Liver (tissue), 9 donors: Measurements from ENCODE around the gene MON1B. TPM values are rescaled to one million over a fixed set of nuclear protein-coding genes. Genes with fewer than 3 reads are reported as not detected.

ENCODE experiments used
- DNase-seq: peaks from one replicate; pipeline ENCODE4 v3.0.0-alpha.2; 2017; ENCODE audit warnings: low spot score
- H3K27ac ChIP-seq, 2 donors: one replicate each; pipeline ENCODE4 v1.7.0; 2013; ENCODE audit warnings: inconsistent platforms in 2 of 2, low read length in 2 of 2, control low read depth in 1 of 2, low read depth in 1 of 2, mild to moderate bottlenecking in 1 of 2
- H3K27me3 ChIP-seq, 4 donors: one replicate each; pipeline versions ENCODE4 v1.6.1 to v1.7.0; 2013; ENCODE audit warnings: low read length in 3 of 4, inconsistent platforms in 1 of 4, mild to moderate bottlenecking in 1 of 4, moderate library complexity in 1 of 4; ENCODE audit not compliant: control insufficient read depth in 4 of 4, insufficient read depth in 4 of 4
- H3K36me3 ChIP-seq, 4 donors: one replicate each; pipeline versions ENCODE4 v1.6.1 to v1.7.0; 2013; ENCODE audit warnings: low read length in 3 of 4, mild to moderate bottlenecking in 3 of 4, low read depth in 1 of 4, moderate library complexity in 1 of 4; ENCODE audit not compliant: control insufficient read depth in 4 of 4, insufficient read depth in 3 of 4
- H3K4me1 ChIP-seq, 4 donors: one replicate each; pipeline versions ENCODE4 v1.6.1 to v1.7.0; 2013; ENCODE audit warnings: low read length in 3 of 4, mild to moderate bottlenecking in 3 of 4, moderate library complexity in 1 of 4; ENCODE audit not compliant: control insufficient read depth in 4 of 4, insufficient read depth in 4 of 4
- H3K4me3 ChIP-seq, 3 donors: one replicate each; pipeline versions ENCODE4 v1.6.1 to v1.7.0; 2013; ENCODE audit warnings: low read length in 3 of 3, control low read depth in 1 of 3, low read depth in 1 of 3, mild to moderate bottlenecking in 1 of 3
- H3K9ac ChIP-seq, 2 donors: one replicate each; pipeline ENCODE4 v1.7.0; 2013; ENCODE audit warnings: low read length in 2 of 2, mild to moderate bottlenecking in 2 of 2, moderate library complexity in 2 of 2, control low read depth in 1 of 2, low read depth in 1 of 2
- H3K9me3 ChIP-seq, 4 donors: one replicate each; pipeline versions ENCODE4 v1.6.1 to v1.7.0; 2013; ENCODE audit warnings: low read length in 3 of 4; ENCODE audit not compliant: control insufficient read depth in 4 of 4
- CTCF ChIP-seq: fragments of 150-350 bp; IDR thresholded peaks from 2 replicates; pipeline ENCODE4 v1.5.1; 2017; ENCODE audit warnings: improper control_type of control experiment, low read depth, low read length; ENCODE audit not compliant: missing input control
- EGR1 ChIP-seq, 2 donors: IDR thresholded peaks; 2 replicates each; pipeline ENCODE4 v1.6.1; 2016 to 2018; ENCODE audit warnings: antibody characterized with exemption in 2 of 2, low read depth in 2 of 2
- FOXA1 ChIP-seq: IDR thresholded peaks from 2 replicates; pipeline ENCODE4 v1.6.1; 2016; ENCODE audit warnings: antibody characterized with exemption
- FOXA2 ChIP-seq: IDR thresholded peaks from 2 replicates; pipeline ENCODE4 v1.6.1; 2016; ENCODE audit warnings: antibody characterized with exemption
- GABPA ChIP-seq, 2 donors: IDR thresholded peaks in 1 of 2; conservative IDR thresholded peaks in 1 of 2; 2 replicates each; pipeline ENCODE4 v1.6.1; 2016; ENCODE audit warnings: antibody characterized with exemption in 2 of 2, mild to moderate bottlenecking in 1 of 2, moderate library complexity in 1 of 2
- HNF4A ChIP-seq, 2 donors: conservative IDR thresholded peaks; 2 replicates each; pipeline ENCODE4 v1.6.1; 2016; ENCODE audit warnings: antibody characterized with exemption in 2 of 2, mild to moderate bottlenecking in 2 of 2
- HNF4G ChIP-seq: IDR thresholded peaks from 2 replicates; pipeline ENCODE4 v1.6.1; 2016; ENCODE audit warnings: antibody characterized with exemption
- RAD21 ChIP-seq, 2 donors: IDR thresholded peaks; 2 replicates each; pipeline ENCODE4 v1.6.1; 2016; ENCODE audit warnings: antibody characterized with exemption in 2 of 2, mild to moderate bottlenecking in 2 of 2
- RXRA ChIP-seq, 2 donors: IDR thresholded peaks; 2 replicates each; pipeline ENCODE4 v1.6.1; 2017 to 2018; ENCODE audit warnings: antibody characterized with exemption in 2 of 2, mild to moderate bottlenecking in 1 of 2
- SP1 ChIP-seq: IDR thresholded peaks from 2 replicates; pipeline ENCODE4 v1.6.1; 2018; ENCODE audit warnings: antibody characterized with exemption, mild to moderate bottlenecking
- TAF1 ChIP-seq: conservative IDR thresholded peaks from 2 replicates; pipeline ENCODE4 v1.6.1; 2016; ENCODE audit warnings: antibody characterized with exemption, mild to moderate bottlenecking
- YY1 ChIP-seq: IDR thresholded peaks from 2 replicates; pipeline ENCODE4 v1.6.1; 2016; ENCODE audit warnings: antibody characterized with exemption, mild to moderate bottlenecking
- ZBTB33 ChIP-seq: IDR thresholded peaks from 2 replicates; pipeline ENCODE4 v1.6.1; 2016; ENCODE audit warnings: antibody characterized with exemption
- WGBS: extraction: QIAGEN DNeasy Blood & Tissue Kit; methylation state at CpG from one replicate; pipeline ENCODE4 v1.1.7; 2013; 5-methylcytosine and 5-hydroxymethylcytosine counted together
- polyA plus RNA-seq, 2 donors: library from polyadenylated mRNA; stranded (reverse) in 1 of 2; unstranded in 1 of 2; fragments of 200-250 nt in 1 of 2; fragments of >200 nt in 1 of 2; fragmentation: Nextera tagmentation in 1 of 2; extraction: Ambion mirVana in 1 of 2; gene quantifications; one replicate each; pipeline versions ENCODE4 v1.2.1 to v1.2.3, GENCODE V29; 2013 to 2015
- total RNA-seq, 2 donors: library from RNA; depleted of rRNA; stranded (reverse); fragments of >200 nt; gene quantifications; one replicate each; pipeline ENCODE4 v1.2.3, GENCODE V29; 2014
- TF ChIP-seq, protein P1 (sequence below): IDR thresholded peaks from 2 replicates; pipeline ENCODE4 v1.6.1; 2016; ENCODE audit warnings: antibody characterized with exemption
- donor health status: healthy.
- donor health status: healthy.
- donor health status: healthy.
- donor health status: healthy.
- donor health status: healthy.

MON1B gene
- total and polyA plus RNA-seq, 4 donors: 7.1 to 23.5 (median 12.4) TPM

GRCh38 chr16:77213542-77214106 lies 22.6 kb downstream of the MON1B start (continued):
- TF ChIP-seq HNF4G (no peak), FOXA1 (no peak), YY1 (no peak), EGR1 (IDR thresholded peaks at IDR 0.05; ENCODE audit: low read depth in 2 of 2) (no peak)
- TF ChIP-seq, protein P1, sequence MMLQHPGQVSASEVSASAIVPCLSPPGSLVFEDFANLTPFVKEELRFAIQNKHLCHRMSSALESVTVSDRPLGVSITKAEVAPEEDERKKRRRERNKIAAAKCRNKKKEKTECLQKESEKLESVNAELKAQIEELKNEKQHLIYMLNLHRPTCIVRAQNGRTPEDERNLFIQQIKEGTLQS: no peak

GRCh38 chr16:77214411-77215138 lies 23.6 kb downstream of the MON1B start:
- H3K27me3 ChIP-seq: no peaks in the 10 kb centered on the region
- DNase-seq: no peak
- H3K4me1 ChIP-seq: peaks cover 0 to 9% (median 0%) of the 10 kb centered on the region in 4 donors
- no peak overlapping the region for H3K27ac ChIP-seq
- no peaks in the 10 kb centered on the region for H3K9me3 ChIP-seq
- TF ChIP-seq FOXA2: no peak
- no peak for TF ChIP-seq EGR1 (IDR thresholded peaks at IDR 0.05; ENCODE audit: low read depth in 2 of 2)
- no peak for TF ChIP-seq HNF4G
- no peak for TF ChIP-seq FOXA1
- no peak for TF ChIP-seq RXRA (IDR thresholded peaks at IDR 0.05)
- TF ChIP-seq SP1: no peak
- no peak for TF ChIP-seq GABPA (IDR thresholded peaks at IDR 0.05 in 1 of 2, conservative IDR thresholded peaks at IDR 0.05 in 1 of 2)
- no peak for TF ChIP-seq CTCF
- no peak overlapping the region for H3K4me3 ChIP-seq
- H3K9ac ChIP-seq: no peak overlapping the region
- 90% methylated on average over 12 of the region's 12 CpGs for WGBS
- no peaks in the 10 kb centered on the region for H3K36me3 ChIP-seq

GRCh38 chr16:77219437-77219836 lies 28.4 kb downstream of the MON1B start:
- Histone ChIP-seq H3K36me3 (no peaks in the 10 kb centered on the region), H3K4me1 (no peaks in the 10 kb centered on the region), H3K27ac (no peak overlapping the region), H3K9me3 (no peaks in the 10 kb centered on the region), H3K27me3 (no peaks in the 10 kb centered on the region), H3K4me3 (no peak overlapping the region), H3K9ac (no peak overlapping the region)
- DNase-seq: no peak
- WGBS: 91% methylated on average over 3 of the region's 3 CpGs
- TF ChIP-seq RAD21 (IDR thresholded peaks at IDR 0.05) (no peak), HNF4A (conservative IDR thresholded peaks at IDR 0.05) (no peak), TAF1 (no peak)

DNA sequence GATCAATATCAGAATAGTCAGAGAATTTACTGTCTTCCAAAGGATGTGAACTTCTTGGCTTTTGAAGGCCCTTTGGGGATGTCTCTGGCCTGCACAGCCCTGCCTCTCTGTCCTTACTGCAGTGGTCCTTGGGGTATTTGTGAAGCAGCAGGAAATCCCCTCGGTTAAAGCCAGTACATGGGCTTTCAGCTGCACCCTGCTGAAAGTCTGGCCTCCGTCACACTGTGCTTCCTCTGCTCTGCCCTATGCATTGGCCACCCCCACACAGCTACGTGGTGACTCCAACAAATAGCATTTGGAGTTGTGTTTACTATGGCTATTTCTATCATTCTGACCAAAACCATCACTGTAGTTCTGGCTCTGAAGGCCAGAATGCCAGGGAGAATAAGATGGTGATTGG lies 29.4 kb downstream of the MON1B start:
- Histone ChIP-seq H3K36me3 (no peaks in the 10 kb centered on the region), H3K27ac (no peak overlapping the region), H3K27me3 (no peaks in the 10 kb centered on the region), H3K4me1 (no peaks in the 10 kb centered on the region), H3K9me3 (no peaks in the 10 kb centered on the region), H3K9ac (no peak overlapping the region), H3K4me3 (no peak overlapping the region)
- whole genome bisulfite sequencing: 56% methylated on average over 3 of the region's 3 CpGs
- TF ChIP-seq CTCF: no peak
- TF ChIP-seq EGR1 (IDR thresholded peaks at IDR 0.05; ENCODE audit: low read depth in 2 of 2): no peak
- no peak for TF ChIP-seq YY1
- no peak for TF ChIP-seq HNF4A (conservative IDR thresholded peaks at IDR 0.05)
- no peak for TF ChIP-seq FOXA1
- no peak for TF ChIP-seq RXRA (IDR thresholded peaks at IDR 0.05)
- no peak for TF ChIP-seq ZBTB33
- no peak for TF ChIP-seq TAF1
- DNase-seq: no peak
